HUES6 (cell line): ENCODE data around the gene ADO.

Experiments used
- H3K27ac ChIP-seq: 2 replicates; pipeline ENCODE4 v1.7.0; 2013; ENCODE audit warnings: low read depth, mild to moderate bottlenecking, low read length, inconsistent platforms
- H3K27me3 ChIP-seq: 2 replicates; pipeline ENCODE4 v1.6.1; 2013; ENCODE audit warnings: low read length; ENCODE audit not compliant: control insufficient read depth, insufficient read depth
- H3K36me3 ChIP-seq: 2 replicates; pipeline ENCODE4 v1.6.1; 2013; ENCODE audit warnings: low read length; ENCODE audit not compliant: control insufficient read depth, insufficient read depth
- H3K4me1 ChIP-seq: 2 replicates; pipeline ENCODE4 v1.6.1; 2013; ENCODE audit warnings: low read length; ENCODE audit not compliant: control insufficient read depth, insufficient read depth
- H3K4me3 ChIP-seq: 2 replicates; pipeline ENCODE4 v1.5.1; 2013; ENCODE audit warnings: low read depth, low read length
- H3K9ac ChIP-seq: one replicate; pipeline ENCODE4 v1.6.1; 2013; ENCODE audit warnings: mild to moderate bottlenecking, low read length
- H3K9me3 ChIP-seq: 2 replicates; pipeline ENCODE4 v1.6.1; 2013; ENCODE audit warnings: low read depth, low read length; ENCODE audit not compliant: control insufficient read depth, insufficient read depth

The ADO gene

DNA sequence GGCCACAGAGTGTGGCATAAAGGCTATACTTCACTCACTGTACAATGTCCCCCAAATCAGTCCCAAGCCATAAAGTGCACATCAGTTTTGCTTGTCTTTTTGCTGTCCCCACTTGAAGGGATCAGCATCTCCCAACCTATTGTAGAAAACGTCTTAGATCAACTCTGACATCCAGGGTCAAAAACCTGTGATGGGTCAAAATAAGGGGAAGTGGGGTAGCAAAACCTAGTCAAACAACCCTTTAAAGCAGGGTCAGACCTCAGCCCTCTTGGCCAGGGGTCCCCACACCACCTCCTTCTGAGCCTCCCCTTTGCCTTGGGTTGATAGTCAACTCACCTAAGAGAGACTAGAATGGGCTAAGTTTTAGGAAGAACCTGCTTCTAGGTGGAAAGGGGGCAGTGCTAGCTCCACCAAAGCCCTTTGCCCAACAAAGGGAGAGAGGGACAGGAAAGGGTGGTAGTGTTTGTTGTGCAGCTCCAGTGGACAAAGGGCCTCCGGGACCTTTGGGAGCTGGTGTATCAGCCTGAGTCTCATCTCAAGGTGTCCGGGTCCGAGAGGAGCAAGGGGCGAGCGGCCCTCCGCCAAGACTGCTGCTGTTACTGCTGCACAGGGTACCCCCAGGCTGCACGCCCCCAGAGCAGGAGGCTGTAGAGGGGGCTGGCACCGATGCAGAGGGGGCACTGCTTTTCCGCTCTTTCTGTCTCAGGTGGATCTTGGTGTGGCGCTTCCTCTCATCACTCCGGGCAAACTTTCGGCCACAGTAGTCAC, 8.3 kb downstream of the ADO start:
- Histone ChIP-seq H3K36me3 (no peaks in the 10 kb centered on the region), H3K27ac (no peak overlapping the region), H3K9me3 (no peaks in the 10 kb centered on the region), H3K9ac (no peak overlapping the region), H3K4me1 (peaks cover 7% of the 10 kb centered on the region), H3K27me3 (peaks cover 60% of the 10 kb centered on the region), H3K4me3 (no peak overlapping the region)

GRCh38 chr10:62813453-62813852, 8.9 kb downstream of the ADO start:
- Histone ChIP-seq H3K36me3 (no peaks in the 10 kb centered on the region), H3K27ac (no peak overlapping the region), H3K9me3 (no peaks in the 10 kb centered on the region), H3K27me3 (peaks cover 66% of the 10 kb centered on the region), H3K4me3 (no peak overlapping the region), H3K4me1 (peaks cover 11% of the 10 kb centered on the region), H3K9ac (no peak overlapping the region)

DNA sequence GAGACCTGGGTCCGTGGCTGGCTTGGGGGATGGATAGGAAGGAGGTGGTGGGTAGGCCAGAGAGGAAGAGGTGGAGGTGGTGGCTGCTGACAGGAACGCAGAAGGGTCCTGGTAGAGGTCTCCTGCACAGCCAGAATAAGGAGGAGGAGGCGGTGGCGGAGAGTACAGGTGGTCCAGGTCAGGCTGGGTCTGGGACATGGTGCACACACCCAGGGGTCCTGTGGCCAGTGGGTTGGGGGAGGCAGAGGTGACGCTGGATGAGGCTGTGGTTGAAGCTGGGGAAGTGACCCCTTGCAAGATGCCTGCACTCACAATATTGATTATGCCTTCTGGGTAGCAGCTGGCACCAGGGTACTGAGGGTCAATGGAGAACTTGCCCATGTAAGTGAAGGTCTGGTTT, 9.5 kb downstream of the ADO start:
- Histone ChIP-seq H3K27me3 (peaks cover 71% of the 10 kb centered on the region), H3K4me3 (no peak overlapping the region), H3K27ac (no peak overlapping the region), H3K36me3 (no peaks in the 10 kb centered on the region), H3K4me1 (peaks cover 12% of the 10 kb centered on the region), H3K9ac (no peak overlapping the region), H3K9me3 (no peaks in the 10 kb centered on the region)

- peak overlapping the region; percentile 52 for H3K9ac ChIP-seq
Observed at GRCh38 chr10:62814756-62815380, 10.3 kb downstream of the ADO start.

DNA sequence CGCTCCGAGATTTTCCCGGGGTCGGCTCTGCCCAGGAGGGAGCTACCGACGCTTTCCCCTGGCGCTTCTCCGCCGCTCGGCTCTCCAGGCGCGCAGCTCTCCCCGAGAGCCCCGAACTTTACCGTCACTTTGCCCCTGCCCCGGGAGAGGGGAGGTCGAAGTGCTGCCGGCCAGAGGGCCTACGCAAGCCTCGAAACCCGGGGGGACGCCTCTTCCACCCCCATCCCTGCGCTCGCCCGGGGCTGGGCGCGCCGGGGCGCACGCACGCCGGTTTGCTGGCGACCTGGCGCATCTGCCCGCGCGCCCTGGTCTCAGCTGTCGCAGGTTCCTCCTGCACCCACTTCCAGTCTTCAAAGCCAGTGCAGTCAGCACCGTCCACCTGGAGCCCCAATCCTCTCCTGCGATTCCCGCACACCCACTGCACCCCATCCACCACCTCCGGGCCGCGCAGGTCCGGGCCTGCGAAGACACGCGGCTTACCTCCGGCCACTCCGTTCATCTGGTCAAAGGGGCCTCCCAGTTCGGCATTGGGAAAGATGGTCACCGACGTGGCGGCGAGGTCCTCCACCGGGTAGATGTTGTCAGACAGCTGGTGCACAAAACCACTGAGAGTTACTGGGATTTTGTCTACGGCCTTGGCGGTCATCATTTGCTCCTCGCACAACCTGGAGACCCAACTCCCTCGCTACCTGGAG, 11.0 kb downstream of the ADO start:
- Histone ChIP-seq H3K4me3 (peak overlapping the region; percentile 76), H3K36me3 (no peaks in the 10 kb centered on the region), H3K9ac (peak overlapping the region; percentile 52), H3K27ac (no peak overlapping the region), H3K9me3 (no peaks in the 10 kb centered on the region), H3K4me1 (peaks cover 16% of the 10 kb centered on the region), H3K27me3 (peaks cover 86% of the 10 kb centered on the region)

More at GRCh38 chr10:62814756-62815380, 10.3 kb downstream of the ADO start:
- Histone ChIP-seq H3K27me3 (peaks cover 80% of the 10 kb centered on the region), H3K27ac (no peak overlapping the region), H3K4me1 (peaks cover 16% of the 10 kb centered on the region), H3K36me3 (no peaks in the 10 kb centered on the region), H3K4me3 (peak overlapping the region; percentile 76), H3K9me3 (no peaks in the 10 kb centered on the region)

DNA sequence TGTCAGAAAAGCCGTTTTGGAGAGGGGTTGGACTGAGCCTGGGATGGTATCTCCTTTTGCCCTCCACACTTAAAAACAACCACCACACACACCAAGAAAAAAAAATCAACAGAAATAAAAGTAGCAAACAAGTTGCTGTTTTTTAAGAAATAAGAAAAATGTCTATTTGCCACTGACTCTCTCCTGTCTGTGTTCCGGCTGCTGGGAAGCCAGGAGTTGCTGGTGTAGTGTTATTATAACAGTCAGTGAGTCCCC, 11.5 kb downstream of the ADO start:
- Histone ChIP-seq H3K9me3 (no peaks in the 10 kb centered on the region), H3K27me3 (peaks cover 91% of the 10 kb centered on the region), H3K4me3 (peak overlapping the region; percentile 76), H3K9ac (peak overlapping the region; percentile 52), H3K36me3 (no peaks in the 10 kb centered on the region), H3K27ac (no peak overlapping the region), H3K4me1 (peaks cover 16% of the 10 kb centered on the region)

DNA sequence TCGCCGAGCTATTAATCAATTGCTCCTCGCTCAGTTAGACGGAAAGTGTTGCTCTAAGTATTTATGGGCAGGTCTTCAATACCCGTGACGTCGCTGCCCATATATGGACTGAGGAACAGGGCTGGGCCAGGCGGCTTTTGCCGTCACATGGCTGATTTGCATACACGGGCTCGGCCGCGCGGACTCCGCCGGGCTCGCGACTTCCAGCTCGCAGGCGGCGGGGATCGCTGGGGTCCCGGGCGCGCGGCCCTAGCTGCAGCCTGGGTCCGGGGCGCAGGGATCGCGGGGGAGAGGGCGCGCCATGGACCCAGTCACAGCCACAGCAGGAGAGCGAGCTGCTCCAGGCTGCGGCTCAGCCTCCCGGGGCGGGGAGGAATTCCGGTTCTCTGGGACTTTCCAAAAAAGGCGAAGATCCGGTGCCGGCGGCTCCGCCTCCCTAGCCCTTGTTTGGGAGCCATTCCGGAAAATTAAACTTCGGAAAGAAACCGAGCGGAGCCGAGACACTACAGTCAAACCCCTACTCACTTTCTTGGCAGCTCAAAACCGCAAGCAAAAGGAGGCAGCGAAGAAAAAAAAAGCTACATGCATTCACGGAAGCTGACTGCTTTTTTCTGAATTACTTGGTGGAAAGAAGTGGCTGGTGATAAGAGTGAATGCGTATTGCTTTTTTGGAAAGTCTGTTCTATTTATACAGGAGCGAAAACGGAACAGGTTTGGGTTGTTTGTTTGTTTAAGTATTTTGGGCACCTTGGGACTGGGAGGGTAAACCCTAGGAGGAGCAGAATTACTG, 12.0 kb downstream of the ADO start, which contains the start of gene EGR2:
TSS of gene EGR2 (minus strand) at position 36 of the 790 bp plus-strand sequence. CDS start 337 bp downstream, outside the sequence.
- Histone ChIP-seq H3K4me3 (peak within 1 kb of the TSS; percentile 76), H3K27me3 (peaks cover 93% of the 10 kb centered on the region), H3K9me3 (no peaks in the 10 kb centered on the region), H3K36me3 (no peaks in the 10 kb centered on the region), H3K27ac (peak within 1 kb of the TSS; percentile 82; the same call in 1 of the 2 replicates), H3K4me1 (peaks cover 16% of the 10 kb centered on the region), H3K9ac (peak within 1 kb of the TSS; percentile 77)

- peak overlapping the region; percentile 77 for H3K9ac ChIP-seq
- no peaks in the 10 kb centered on the region for H3K36me3 ChIP-seq
- no peaks in the 10 kb centered on the region for H3K9me3 ChIP-seq
- H3K27ac ChIP-seq, result no peak overlapping the region
- peaks cover 16% of the 10 kb centered on the region for H3K4me1 ChIP-seq
- H3K27me3 ChIP-seq, result peaks cover 91% of the 10 kb centered on the region
- H3K4me3 ChIP-seq, result peak overlapping the region; percentile 76
Observed at GRCh38 chr10:62817121-62817765, 12.7 kb downstream of the ADO start.

DNA sequence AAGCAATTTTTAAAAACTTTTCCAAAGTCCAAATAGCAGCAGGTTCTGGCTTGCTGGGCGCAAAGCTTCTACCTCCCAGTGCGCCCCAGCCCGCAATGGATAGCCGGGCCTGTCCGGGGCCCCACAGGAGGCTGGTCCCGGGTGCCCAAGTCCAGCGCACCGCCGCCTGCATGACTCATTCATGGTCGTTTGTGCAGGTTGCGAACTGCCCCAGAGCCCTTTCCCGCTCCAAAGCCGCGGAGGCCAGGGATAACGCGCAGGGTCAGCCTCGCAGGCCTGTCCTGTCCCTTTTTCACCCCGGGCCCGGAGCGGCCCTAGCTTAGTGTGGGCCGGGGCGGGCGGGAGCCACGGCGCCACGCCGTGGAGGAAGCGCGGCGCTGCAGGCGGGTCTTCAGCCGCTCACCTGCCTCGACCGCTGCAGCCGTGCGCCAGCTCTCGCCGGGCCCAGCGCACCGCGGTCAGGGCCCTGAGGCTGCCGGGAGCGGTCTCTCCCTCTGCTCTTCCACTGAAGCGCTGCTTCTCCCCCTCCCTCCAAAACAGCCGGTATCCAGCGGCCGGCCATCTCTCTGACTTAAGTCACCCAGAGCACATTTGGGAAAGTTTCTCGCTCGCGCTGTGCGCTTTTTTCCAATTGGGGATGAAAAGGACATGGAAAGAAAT, 13.4 kb downstream of the ADO start:
- Histone ChIP-seq H3K4me1 (peaks cover 16% of the 10 kb centered on the region), H3K9ac (no peak overlapping the region), H3K27me3 (peaks cover 84% of the 10 kb centered on the region), H3K36me3 (no peaks in the 10 kb centered on the region), H3K27ac (no peak overlapping the region), H3K9me3 (no peaks in the 10 kb centered on the region), H3K4me3 (peak overlapping the region; percentile 76)

DNA sequence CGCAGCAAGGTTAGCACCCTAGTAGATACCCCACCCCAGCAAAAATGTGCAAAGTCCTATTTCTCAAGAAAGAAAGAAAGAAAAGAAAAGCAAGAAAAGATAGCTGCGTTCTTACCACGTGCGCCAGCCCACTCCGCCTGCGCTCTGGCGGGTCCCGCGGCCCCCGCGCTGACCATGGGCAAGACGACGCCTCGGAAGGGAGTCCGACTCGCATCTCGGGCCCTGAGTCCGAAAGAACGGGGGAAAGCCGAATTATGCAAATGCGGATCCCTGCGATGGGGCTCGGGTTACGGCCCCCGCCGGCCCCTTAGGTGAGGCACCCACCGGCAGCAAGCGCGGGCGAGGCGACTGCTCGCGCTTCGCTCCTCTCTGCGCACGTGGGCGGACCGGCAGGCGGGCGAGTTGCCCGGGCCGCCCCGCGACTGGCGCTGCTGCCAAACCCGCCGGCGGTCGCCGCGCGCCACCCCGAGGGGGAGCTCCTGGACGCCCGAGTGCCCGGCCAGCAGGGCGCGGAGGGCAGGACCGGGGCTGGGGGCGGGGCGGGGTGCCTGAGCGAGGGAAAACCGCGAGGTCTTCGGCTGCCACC, 14.0 kb downstream of the ADO start:
- Histone ChIP-seq H3K4me3 (peak overlapping the region; percentile 39; the same call in 1 of the 2 replicates), H3K27me3 (peaks cover 78% of the 10 kb centered on the region), H3K9ac (no peak overlapping the region), H3K4me1 (peaks cover 16% of the 10 kb centered on the region), H3K9me3 (no peaks in the 10 kb centered on the region), H3K36me3 (no peaks in the 10 kb centered on the region), H3K27ac (no peak overlapping the region)
